ENCODE data around the gene FSTL1.

Gene FSTL1

GRCh38 chr3:120443626-120444123 lies 7.1 kb downstream of the FSTL1 start:
- no peak for TF ChIP-seq JUND (IDR thresholded peaks at IDR 0.05; ENCODE audit: low read depth)
- in situ Hi-C loops (cut with HindIII; ENCODE audit: low pct_unique_long_range_greater_than_20kb, low sequenced_read_pairs): no loop called here
- no peak for DNase-seq (ENCODE audit: low read depth in 1 of 2, low spot score in 1 of 2)

DNA sequence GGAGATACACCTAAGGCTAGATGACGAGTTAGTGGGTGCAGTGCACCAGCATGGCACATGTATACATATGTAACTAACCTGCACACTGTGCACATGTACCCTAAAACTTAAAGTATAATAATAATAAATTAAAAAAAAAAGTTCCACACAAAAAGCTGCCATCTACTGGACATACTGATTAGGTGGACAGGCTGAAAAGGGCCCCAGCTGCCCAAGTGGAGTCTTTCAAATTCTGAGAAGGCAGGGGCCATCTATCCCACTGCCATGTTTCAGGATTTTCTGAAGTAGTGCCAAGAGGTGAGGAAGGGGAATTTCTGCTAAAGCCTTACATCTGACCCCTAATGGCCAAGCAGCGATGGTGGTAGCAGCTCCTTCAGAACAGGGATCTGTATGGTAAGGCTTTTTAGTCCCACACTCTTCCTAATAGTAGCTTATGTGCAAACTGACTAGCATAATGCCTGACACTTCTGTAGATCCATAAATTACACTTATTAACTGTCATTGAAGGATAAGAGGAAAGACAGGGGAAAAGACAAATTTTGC lies 7.7 kb downstream of the FSTL1 start:
- no peak for DNase-seq (ENCODE audit: low read depth in 1 of 2, low spot score in 1 of 2)
- in situ Hi-C loops (cut with HindIII; ENCODE audit: low pct_unique_long_range_greater_than_20kb, low sequenced_read_pairs): no loop called here
- no peak for TF ChIP-seq JUND (IDR thresholded peaks at IDR 0.05; ENCODE audit: low read depth)

GRCh38 chr3:120441776-120442175 lies 9.0 kb downstream of the FSTL1 start:
- in situ Hi-C loops (cut with HindIII; ENCODE audit: low pct_unique_long_range_greater_than_20kb, low sequenced_read_pairs): no loop called here
- no peak for TF ChIP-seq JUND (IDR thresholded peaks at IDR 0.05; ENCODE audit: low read depth)
- DNase-seq (ENCODE audit: low read depth in 1 of 2, low spot score in 1 of 2): no peak

GRCh38 chr3:120440762-120441161 lies 10.0 kb downstream of the FSTL1 start:
- in situ Hi-C loops (cut with HindIII; ENCODE audit: low pct_unique_long_range_greater_than_20kb, low sequenced_read_pairs): no loop called here
- no peak for TF ChIP-seq JUND (IDR thresholded peaks at IDR 0.05; ENCODE audit: low read depth)
- DNase-seq (ENCODE audit: low read depth in 1 of 2, low spot score in 1 of 2): no peak

DNA sequence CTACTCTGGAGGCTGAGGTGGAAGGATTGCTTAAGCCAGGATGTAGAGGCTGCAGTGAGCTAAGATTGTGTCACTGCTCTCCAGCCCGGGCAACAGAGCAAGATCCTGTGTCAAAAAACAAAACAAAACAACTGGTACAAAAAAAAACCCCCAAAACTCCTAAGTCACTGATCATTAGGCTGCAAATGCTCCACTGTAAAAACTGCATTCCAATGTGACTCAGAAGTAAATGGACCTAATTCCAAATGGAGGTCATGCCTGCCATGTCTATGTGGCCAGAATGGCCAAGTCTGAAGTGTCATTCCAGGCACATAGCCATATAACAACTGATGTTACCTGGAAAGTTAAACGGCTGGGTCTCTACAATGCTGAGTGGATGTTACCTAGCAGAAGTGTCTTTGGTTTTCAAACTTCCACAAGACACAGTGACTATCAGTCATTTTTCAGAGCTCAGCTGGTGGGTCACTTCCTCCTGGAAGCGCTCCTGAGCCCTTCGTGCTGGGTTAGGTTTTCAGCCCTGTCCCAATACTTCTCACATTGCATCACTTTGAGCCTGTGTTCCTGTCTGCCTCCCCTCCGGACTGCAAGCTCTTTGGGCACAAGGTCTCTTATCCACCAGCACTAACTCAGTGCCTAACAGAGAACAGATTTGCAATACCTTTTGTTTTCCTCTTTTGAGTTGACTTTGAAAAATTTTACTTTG lies 10.6 kb downstream of the FSTL1 start:
- in situ Hi-C loops (cut with HindIII; ENCODE audit: low pct_unique_long_range_greater_than_20kb, low sequenced_read_pairs): no loop called here

DNA sequence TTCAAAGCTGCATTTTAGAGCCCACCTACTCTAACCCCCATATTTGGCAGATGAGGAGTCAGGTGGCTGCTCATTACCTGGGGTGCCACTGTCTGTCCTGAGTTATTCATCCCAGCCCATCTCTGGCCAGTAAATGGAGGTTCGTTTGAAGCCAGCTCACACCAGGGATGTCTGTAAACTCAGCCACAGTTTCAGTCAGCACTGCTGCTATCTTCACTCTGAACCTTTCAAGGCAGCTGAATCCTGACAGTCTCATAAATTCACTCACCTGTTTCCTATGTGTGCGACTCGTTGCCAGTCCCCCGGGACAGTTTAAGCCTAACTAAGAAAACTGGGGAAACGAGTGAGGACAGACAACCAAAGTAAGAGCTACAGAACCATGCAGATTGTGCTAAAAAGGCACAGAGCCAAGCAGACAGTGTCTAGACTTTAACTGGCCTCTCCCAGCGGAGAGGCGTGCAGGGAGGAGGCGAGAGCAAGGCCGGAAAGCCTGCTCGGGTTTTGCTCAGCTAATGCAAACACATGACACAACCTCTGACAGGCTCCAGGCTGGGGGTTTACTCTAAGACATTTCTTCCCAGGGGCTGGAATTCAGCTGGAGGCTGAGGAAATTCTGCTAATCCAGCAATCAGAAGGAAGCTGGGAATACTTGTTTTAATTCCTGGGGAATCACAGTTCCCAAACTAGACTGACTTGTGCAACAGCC lies 12.0 kb downstream of the FSTL1 start:
- peak in 1 of 2 experiments; percentile 81 for DNase-seq (ENCODE audit: low read depth in 1 of 2, low spot score in 1 of 2)
- in situ Hi-C loops (cut with HindIII; ENCODE audit: low pct_unique_long_range_greater_than_20kb, low sequenced_read_pairs): no loop called here
- no peak for TF ChIP-seq JUND (IDR thresholded peaks at IDR 0.05; ENCODE audit: low read depth)

More for the DNA sequence above, 10.6 kb downstream of the FSTL1 start:
- no peak for DNase-seq (ENCODE audit: low read depth in 1 of 2, low spot score in 1 of 2)
- TF ChIP-seq JUND (IDR thresholded peaks at IDR 0.05; ENCODE audit: low read depth): no peak

GRCh38 chr3:120438216-120438615 lies 12.6 kb downstream of the FSTL1 start:
- in situ Hi-C loops (cut with HindIII; ENCODE audit: low pct_unique_long_range_greater_than_20kb, low sequenced_read_pairs): no loop called here
- no peak for DNase-seq (ENCODE audit: low read depth in 1 of 2, low spot score in 1 of 2)
- no peak for TF ChIP-seq JUND (IDR thresholded peaks at IDR 0.05; ENCODE audit: low read depth)

DNA sequence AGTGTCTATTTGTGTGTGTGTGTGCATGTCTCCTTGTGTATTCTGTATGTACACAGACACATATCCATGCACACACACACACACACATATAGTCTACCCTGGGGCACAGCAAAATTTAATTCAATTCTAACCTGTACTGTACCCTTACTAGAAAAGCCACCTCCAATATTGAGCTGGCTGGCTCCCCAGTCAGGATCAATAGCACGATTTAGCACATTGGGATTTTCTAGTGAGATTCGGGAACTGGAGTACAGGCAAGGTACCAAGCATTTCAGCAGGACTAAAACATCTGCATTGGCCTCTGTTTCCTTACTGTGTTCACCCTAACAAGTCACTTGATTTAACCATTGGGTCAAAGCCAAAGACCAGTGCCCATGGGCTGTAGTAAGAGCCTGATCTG lies 13.2 kb downstream of the FSTL1 start:
- in situ Hi-C loops (cut with HindIII; ENCODE audit: low pct_unique_long_range_greater_than_20kb, low sequenced_read_pairs): no loop called here
- no peak for DNase-seq (ENCODE audit: low read depth in 1 of 2, low spot score in 1 of 2)
- no peak for TF ChIP-seq JUND (IDR thresholded peaks at IDR 0.05; ENCODE audit: low read depth)

DNA sequence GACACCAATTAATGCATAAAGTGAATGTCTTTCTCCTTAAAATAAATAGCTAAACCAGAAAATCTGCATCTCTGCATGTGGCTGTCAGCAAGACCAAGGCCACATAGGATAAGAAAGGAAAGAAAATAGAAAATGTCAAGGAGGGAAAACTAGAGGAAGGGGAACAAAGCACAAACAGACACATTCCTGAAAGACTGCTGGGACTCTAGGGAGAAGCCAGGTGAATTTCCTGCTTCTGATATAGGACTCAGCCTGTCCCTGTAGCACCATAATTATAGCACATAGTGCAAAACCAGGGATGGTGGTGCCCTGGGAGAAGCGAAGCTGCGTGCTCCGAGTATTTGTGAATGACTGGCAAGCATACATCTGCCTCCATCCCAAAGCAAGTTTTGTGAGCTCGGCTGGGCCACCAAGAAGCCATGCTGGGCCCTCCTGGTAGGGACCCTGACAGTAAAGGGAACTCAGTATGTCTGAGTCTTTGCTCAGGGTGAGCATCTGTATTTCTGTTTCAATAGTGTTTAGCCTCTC lies 14.2 kb downstream of the FSTL1 start:
- in situ Hi-C loops (cut with HindIII; ENCODE audit: low pct_unique_long_range_greater_than_20kb, low sequenced_read_pairs): no loop called here
- TF ChIP-seq JUND (IDR thresholded peaks at IDR 0.05; ENCODE audit: low read depth): no peak
- no peak for DNase-seq (ENCODE audit: low read depth in 1 of 2, low spot score in 1 of 2)

- in situ Hi-C loops (cut with HindIII; ENCODE audit: low pct_unique_long_range_greater_than_20kb, low sequenced_read_pairs): no loop called here
- TF ChIP-seq JUND (IDR thresholded peaks at IDR 0.05; ENCODE audit: low read depth): peak; percentile 48; the same call in 1 of the 2 replicates
- DNase-seq (ENCODE audit: low read depth in 1 of 2, low spot score in 1 of 2): peak in 1 of 2 experiments; percentile 84
These were observed 15.2 kb downstream of the FSTL1 start for GRCh38 chr3:120435621-120436020.

DNA sequence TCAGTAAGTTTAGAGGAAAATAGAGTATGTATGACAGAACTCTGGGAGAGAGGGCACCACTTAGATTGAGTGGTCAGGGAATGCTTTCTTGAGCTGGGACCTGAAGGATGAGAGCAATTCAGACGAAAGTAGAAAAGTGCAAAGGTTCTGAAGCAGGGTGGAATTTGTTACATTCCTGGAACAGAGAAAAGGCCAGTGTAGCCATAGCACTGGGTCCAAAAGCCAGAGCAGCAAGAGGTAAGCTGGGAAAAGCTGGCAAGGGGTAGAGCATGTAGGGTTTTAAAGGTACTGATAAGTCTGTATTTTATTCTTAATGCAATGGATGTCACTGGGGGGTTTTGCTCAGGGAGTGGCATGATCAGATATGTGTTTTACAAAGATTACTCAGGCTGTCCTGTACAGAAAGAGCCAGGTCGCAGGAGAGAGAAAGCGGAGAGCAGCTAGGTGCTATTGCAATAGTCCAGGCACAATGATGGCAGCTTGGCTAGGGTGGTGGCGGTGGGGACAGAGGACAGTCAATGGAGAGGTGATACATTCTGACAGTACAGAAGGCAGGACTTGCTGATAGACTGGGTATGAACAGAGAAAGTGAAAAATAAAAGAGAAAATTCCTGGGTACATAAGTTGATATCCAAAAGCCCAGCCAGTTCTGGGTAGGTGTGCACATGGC lies 17.0 kb downstream of the FSTL1 start:
- TF ChIP-seq JUND (IDR thresholded peaks at IDR 0.05; ENCODE audit: low read depth): no peak
- in situ Hi-C loops (cut with HindIII; ENCODE audit: low pct_unique_long_range_greater_than_20kb, low sequenced_read_pairs): no loop called here
- DNase-seq (ENCODE audit: low read depth in 1 of 2, low spot score in 1 of 2): no peak

DNA sequence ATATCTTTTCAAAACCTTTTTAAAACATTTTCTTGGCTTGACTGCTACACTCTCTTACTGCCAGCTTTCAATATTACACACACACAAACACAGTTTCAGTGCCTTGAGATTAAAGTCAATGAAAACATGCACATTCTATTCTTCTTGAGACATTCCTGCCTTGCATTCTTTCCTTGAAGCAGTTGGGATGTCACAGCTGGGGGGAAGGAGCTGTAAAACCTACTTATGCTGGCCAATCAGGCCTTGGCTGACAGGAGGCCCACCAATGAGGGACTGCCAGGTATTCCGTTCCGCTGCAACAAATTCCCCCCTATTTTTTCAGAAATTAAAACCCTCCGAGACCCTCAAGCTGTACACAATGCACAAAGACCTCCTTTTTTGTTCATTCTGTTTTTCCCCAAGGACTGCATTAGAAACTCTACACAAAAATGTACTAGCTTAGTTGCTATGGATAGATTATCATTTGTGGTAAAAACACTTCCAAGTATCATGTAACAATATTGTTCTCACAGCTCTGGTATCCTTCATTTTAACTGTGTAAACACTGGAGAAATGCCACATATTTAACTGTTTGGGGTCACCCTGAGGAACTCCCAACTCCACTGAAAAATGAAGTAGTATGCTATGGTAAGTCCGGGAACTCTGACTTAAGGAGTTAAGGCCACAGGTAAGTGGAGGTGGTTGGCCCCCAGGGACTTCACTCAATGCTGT lies 18.5 kb downstream of the FSTL1 start:
- no peak for DNase-seq (ENCODE audit: low read depth in 1 of 2, low spot score in 1 of 2)
- no peak for TF ChIP-seq JUND (IDR thresholded peaks at IDR 0.05; ENCODE audit: low read depth)
- in situ Hi-C loops (cut with HindIII; ENCODE audit: low pct_unique_long_range_greater_than_20kb, low sequenced_read_pairs): no loop called here

Measured in T47D (cell line).